Gastroesophageal sphincter (tissue), 4 donors: ENCODE measurements around the gene STMP1. TPM values are rescaled to one million over a fixed set of nuclear protein-coding genes. Genes with fewer than 3 reads are reported as not detected.

Source experiments
- ATAC-seq: fragments of 150-250 bp; one replicate; pipeline ENCODE4 v1.9.1; 2016; ENCODE audit warnings: mild to moderate bottlenecking, moderate library complexity
- H3K27ac ChIP-seq, 4 donors: fragments of 200-600 bp; sonication (generic) in 3 of 4; 1 replicate in 3 of 4; 2 replicates in 1 of 4; pipeline ENCODE4 v1.5.1; 2016 to 2019
- H3K27me3 ChIP-seq: fragments of 200-600 bp; sonication (generic); one replicate; pipeline ENCODE4 v1.5.1; 2019
- H3K36me3 ChIP-seq, 2 donors: fragments of 200-600 bp; sonication (generic); one replicate each; pipeline ENCODE4 v1.5.1; 2019; ENCODE audit warnings: control low read depth in 1 of 2
- H3K4me1 ChIP-seq, 3 donors: fragments of 200-600 bp; sonication (generic); 1 replicate in 2 of 3; 2 replicates in 1 of 3; pipeline ENCODE4 v1.5.1; 2016 to 2019; ENCODE audit warnings: control low read depth in 2 of 3
- H3K4me3 ChIP-seq, 2 donors: fragments of 200-600 bp; sonication (generic); one replicate each; pipeline ENCODE4 v1.5.1; 2019; ENCODE audit warnings: mild to moderate bottlenecking in 1 of 2, moderate library complexity in 1 of 2
- H3K9me3 ChIP-seq, 3 donors: fragments of 200-600 bp; sonication (generic); one replicate each; pipeline ENCODE4 v1.5.1; 2017 to 2019; ENCODE audit warnings: control low read depth in 2 of 3
- CTCF ChIP-seq, 4 experiments: fragments of 200-600 bp in 2 of 4; fragments of 450-650 bp in 2 of 4; sonication (generic) in 1 of 4; IDR thresholded peaks; one replicate each; pipeline ENCODE4 v1.5.1; 2017 to 2019; ENCODE audit warnings: antibody characterized with exemption in 4 of 4, mild to moderate bottlenecking in 2 of 4, moderate library complexity in 2 of 4
- EP300 ChIP-seq: sonication (generic); formaldehyde crosslinking; IDR thresholded peaks from one replicate; pipeline ENCODE4 v1.6.1; 2017; ENCODE audit warnings: antibody characterized with exemption, mild to moderate bottlenecking
- POLR2A ChIP-seq, 2 donors: fragments of 450-650 bp; IDR thresholded peaks; one replicate each; pipeline ENCODE4 v1.6.1; 2017; ENCODE audit warnings: antibody characterized with exemption in 2 of 2, mild to moderate bottlenecking in 2 of 2, moderate library complexity in 1 of 2
- POLR2AphosphoS5 ChIP-seq: sonication (generic); formaldehyde crosslinking; IDR thresholded peaks from one replicate; pipeline ENCODE4 v1.6.1; 2017; ENCODE audit warnings: antibody characterized with exemption
- WGBS, 2 donors: methylation state at CpG; one replicate each; pipeline ENCODE4 v1.1.5; 2018; ENCODE audit warnings: low coverage in 1 of 2; 5-methylcytosine and 5-hydroxymethylcytosine counted together
- small RNA-seq, 4 donors: library from RNA; depleted of rRNA; stranded (forward); fragments of <200 nt; gene quantifications; one replicate each; pipeline ENCODE3, GENCODE V24; 2016
- total RNA-seq, 4 donors: library from RNA; depleted of rRNA; stranded (reverse); fragments of >200 nt; gene quantifications; one replicate each; pipeline ENCODE4 v1.1.0, GENCODE V29; 2016

The STMP1 gene
- total RNA-seq, 4 donors from 2014 or later = 6.5 to 17.4 (median 11.9) TPM

GRCh38 chr7:135723411-135723810, 61.1 kb downstream of the STMP1 start:
- H3K36me3 ChIP-seq = no peaks in the 10 kb centered on the region
- no peak overlapping the region for H3K4me3 ChIP-seq
- 86 to 92% methylated on average over 3 to 5 of the region's 7 CpGs for WGBS, 2 donors
- peaks cover 12% of the 10 kb centered on the region for H3K27me3 ChIP-seq
- no peaks in the 10 kb centered on the region for H3K4me1 ChIP-seq
- no peaks in the 10 kb centered on the region for H3K9me3 ChIP-seq
- H3K27ac ChIP-seq = no peak overlapping the region
- no peak for ATAC-seq
- TF ChIP-seq EP300 = no peak
- TF ChIP-seq POLR2AphosphoS5 = no peak
- TF ChIP-seq CTCF (IDR thresholded peaks at IDR 0.05) = no peak
- no peak for TF ChIP-seq POLR2A (IDR thresholded peaks at IDR 0.05)

Small RNA genes lying within 50 kb of the gene (small RNA-seq; reads per million reads assigned to genes)
- gene RNU6-1154P = 0 reads per million in 4 donors

Other genes with a start within 250 kb of the STMP1 start
- gene CNOT4, start 152.4 kb upstream of the STMP1 start, total RNA-seq = 10 to 100 TPM; 17.8 to 35.0 (median 26.2) TPM
- 10 to 100 TPM; 28.4 to 38.8 (median 32.4) TPM for gene NUP205, start 104.6 kb upstream of the STMP1 start, total RNA-seq
- 1 to 10 TPM in 1 of 4 donors, under 1 TPM in 1, not detected in 2; 0.27 to 1.7 TPM for gene SLC13A4, start 65.7 kb downstream of the STMP1 start, total RNA-seq
- gene FAM180A, start 86.3 kb downstream of the STMP1 start, total RNA-seq = 1 to 10 TPM; 2.6 to 8.5 (median 3.7) TPM